B cell (primary cell): ENCODE measurements around the gene ZNF672. TPM values are rescaled to one million over a fixed set of nuclear protein-coding genes. Genes with fewer than 3 reads are reported as not detected.

ENCODE experiments used
- ATAC-seq: fragments of 200-7000 bp; cut with Tn5 transposase; one replicate; pipeline ENCODE4 v1.10.0; 2021; ENCODE audit warnings: low read depth, mild to moderate bottlenecking, moderate number of reproducible peaks, moderate library complexity
- CTCF ChIA-PET: fragments of 350-600 bp; sonication (Branson Sonifier 250); formaldehyde crosslinking; loops from one replicate; lab custom pipeline; 2021; ENCODE audit warnings: antibody characterized with exemption, inconsistent platforms; lab: Charles Lee
- POLR2A ChIA-PET: fragments of 350-600 bp; sonication (Branson Sonifier 250); formaldehyde crosslinking; loops from one replicate; lab custom pipeline; 2021; ENCODE audit warnings: antibody characterized with exemption; lab: Charles Lee
- DNase-seq: peaks from one replicate; pipeline ENCODE4 v3.0.0; 2013
- H2AFZ ChIP-seq: 2 replicates; pipeline ENCODE4 v1.6.1; 2012; ENCODE audit warnings: mild to moderate bottlenecking, low read depth, low read length; ENCODE audit not compliant: insufficient read depth, poor library complexity, severe bottlenecking
- H3K27ac ChIP-seq, 2 donors: 1 replicate in 1 of 2; 2 replicates in 1 of 2; pipeline ENCODE4 v1.5.1; 2012 to 2013; ENCODE audit warnings: low read length in 2 of 2, mild to moderate bottlenecking in 2 of 2, moderate library complexity in 1 of 2
- H3K27me3 ChIP-seq, 4 experiments: fragments of 200-600 bp in 1 of 4; sonication (generic) in 1 of 4; replicated peaks in 1 of 4; 1 replicate in 2 of 4; 2 replicates in 2 of 4; pipeline versions ENCODE4 v1.6.1 to v1.7.0; 2013 to 2016; ENCODE audit warnings: low read length in 3 of 4, mild to moderate bottlenecking in 2 of 4, mixed read lengths in 1 of 4, moderate library complexity in 1 of 4; ENCODE audit not compliant: insufficient read depth in 4 of 4, control insufficient read depth in 3 of 4; ENCODE audit errors: control extremely low read depth in 1 of 4
- H3K36me3 ChIP-seq, 2 experiments: replicated peaks in 1 of 2; 1 replicate in 1 of 2; 2 replicates in 1 of 2; pipeline versions ENCODE4 v1.6.1 to v1.7.1; 2013; ENCODE audit warnings: low read length in 1 of 2; ENCODE audit not compliant: insufficient read depth in 2 of 2, control insufficient read depth in 1 of 2; ENCODE audit errors: control extremely low read depth in 1 of 2, extremely low read depth in 1 of 2
- H3K4me1 ChIP-seq, 2 donors: fragments of 200-600 bp in 1 of 2; sonication (generic) in 1 of 2; 1 replicate in 1 of 2; 2 replicates in 1 of 2; pipeline versions ENCODE4 v1.5.1 to v1.6.1; 2013 to 2017; ENCODE audit warnings: low read length in 2 of 2; ENCODE audit not compliant: control insufficient read depth in 2 of 2, insufficient read depth in 2 of 2
- H3K4me2 ChIP-seq: replicated peaks from 2 replicates; pipeline ENCODE3; 2012; ENCODE audit warnings: mild to moderate bottlenecking, low read depth, low read length; ENCODE audit not compliant: poor library complexity, severe bottlenecking
- H3K4me3 ChIP-seq, 5 experiments: fragments of 200-600 bp in 1 of 5; sonication (generic) in 1 of 5; 1 replicate in 3 of 5; 2 replicates in 2 of 5; pipeline versions ENCODE4 v1.5.1 to v1.7.0; 2011 to 2016; ENCODE audit warnings: low read length in 4 of 5, mild to moderate bottlenecking in 4 of 5, low read depth in 2 of 5, control low read depth in 1 of 5, moderate library complexity in 1 of 5; ENCODE audit not compliant: insufficient read depth in 1 of 5; ENCODE audit errors: control extremely low read depth in 1 of 5, extremely low read depth in 1 of 5
- H3K79me2 ChIP-seq: fragments of 200-600 bp; sonication (generic); one replicate; pipeline ENCODE4 v1.6.0; 2016; ENCODE audit warnings: low read length; ENCODE audit not compliant: control insufficient read depth, insufficient read depth
- H3K9ac ChIP-seq: fragments of 200-600 bp; sonication (generic); 2 replicates; pipeline ENCODE4 v1.6.1; 2017; ENCODE audit warnings: mild to moderate bottlenecking, low read length, moderate library complexity
- H3K9me3 ChIP-seq, 3 donors: one replicate each; pipeline versions ENCODE4 v1.6.1 to v1.7.1; 2013; ENCODE audit warnings: low read length in 2 of 3; ENCODE audit not compliant: control insufficient read depth in 2 of 3, insufficient read depth in 1 of 3; ENCODE audit errors: control extremely low read depth in 1 of 3
- H4K20me1 ChIP-seq: 2 replicates; pipeline ENCODE4 v1.6.0; 2012; ENCODE audit warnings: mild to moderate bottlenecking, low read length; ENCODE audit not compliant: insufficient read depth, control insufficient read depth, poor library complexity, severe bottlenecking
- H3K27ac Mint-ChIP-seq: one replicate; pipeline ENCODE4 v1.8.0; 2021; ENCODE audit warnings: mixed read lengths
- H3K27me3 Mint-ChIP-seq: one replicate; pipeline ENCODE4 v1.8.0; 2021; ENCODE audit warnings: mixed read lengths
- H3K4me1 Mint-ChIP-seq: one replicate; pipeline ENCODE4 v1.8.0; 2021; ENCODE audit warnings: mixed read lengths
- H3K4me3 Mint-ChIP-seq: one replicate; pipeline ENCODE4 v1.8.0; 2021; ENCODE audit warnings: mixed read lengths
- H3K9me3 Mint-ChIP-seq: one replicate; pipeline ENCODE4 v1.8.0; 2022; ENCODE audit warnings: mixed read lengths; ENCODE audit not compliant: insufficient read depth
- CTCF ChIP-seq: fragments of 200-600 bp; IDR thresholded peaks from one replicate; pipeline ENCODE4 v1.8.0; 2022; ENCODE audit warnings: antibody characterized with exemption, mild to moderate bottlenecking
- EZH2 ChIP-seq: IDR thresholded peaks from 2 replicates; pipeline ENCODE4 v1.6.1; 2012; ENCODE audit warnings: borderline replicate concordance, low read depth, mild to moderate bottlenecking, moderate library complexity, low read length; ENCODE audit not compliant: insufficient read depth, poor library complexity, severe bottlenecking
- WGBS: methylation state at CpG from one replicate; pipeline ENCODE4 v1.1.5; 2013; ENCODE audit warnings: missing lambda C conversion rate; ENCODE audit not compliant: insufficient coverage; 5-methylcytosine and 5-hydroxymethylcytosine counted together
- intact Hi-C: fragments of 100-400 bp; cut with micrococcal nuclease; formaldehyde crosslinking; loops from one replicate; pipeline ENCODE4 v1.10.0; 2022
- polyA plus RNA-seq: library from polyadenylated mRNA; depleted of rRNA; stranded (reverse); fragments of >200 nt; gene quantifications from 2 replicates; pipeline ENCODE4 v1.2.3, GENCODE V29; 2012
- total RNA-seq, 2 donors: library from RNA; stranded (reverse); fragments of 120-200 nt in 1 of 2; gene quantifications; 1 replicate in 1 of 2; 2 replicates in 1 of 2; pipeline versions ENCODE4 v1.2.3 to v1.2.4, GENCODE V29; 2013 to 2022

Gene ZNF672
- total and polyA plus RNA-seq, 2 donors (not counting 1 experiment from before 2014, with no cell fraction given): 46.4 to 56.3 TPM

GRCh38 chr1:248838357-248839167 is 538 bp downstream of the ZNF672 start:
- Histone ChIP-seq H3K9ac (peak overlapping the region; percentile 94), H3K36me3 (peaks cover 3 to 17% of the 10 kb centered on the region in 2 experiments), H3K9me3 (no peaks in the 10 kb centered on the region), H2AFZ (peak overlapping the region; percentile 88), H3K79me2 (peaks cover 60% of the 10 kb centered on the region), H3K27ac (peak overlapping the region; percentile 97 to 99), H3K4me1 (peaks cover 42 to 50% of the 10 kb centered on the region in 2 donors), H3K27me3 (no peaks in the 10 kb centered on the region), H3K4me3 (peak overlapping the region; percentile 65 to 94 (median 92)), H4K20me1 (peaks cover 18% of the 10 kb centered on the region), H3K4me2 (peak overlapping the region; percentile 93)
- Mint-ChIP-seq H3K27me3 (no peaks in the 10 kb centered on the region), H3K4me3 (no peak overlapping the region), H3K9me3 (no peaks in the 10 kb centered on the region), H3K4me1 (peaks cover 38% of the 10 kb centered on the region), H3K27ac (no peak overlapping the region)
- ATAC-seq: peak; percentile 61
- TF ChIP-seq EZH2: no peak
- TF ChIP-seq CTCF: no peak
- under 1% methylated on average over 82 of the region's 82 CpGs for WGBS
- POLR2A ChIA-PET: interaction anchor here (0.8 to 4.0 kb wide), 9 partner anchors 12 to 67 kb away, joined by 3 to 88 read pairs (median 4); partner anchors contain the start of genes PGBD2, SH3BP5L and ZNF692
- DNase-seq: peak; percentile 95
- CTCF ChIA-PET: interaction anchor here (0.7 to 4.0 kb wide), 9 partner anchors 12 to 216 kb away, joined by 3 to 64 read pairs (median 8); partner anchors contain the start of genes SH3BP5L and ZNF692
- intact Hi-C loops: loop anchor here (1.0 to 5.0 kb wide), 6 partner anchors 12 to 1906 kb away; partner anchors contain the start of genes AHCTF1 and PGBD2
